Endothelial cell of umbilical vein (primary cell): ENCODE results near the gene SLC5A11. TPM values are rescaled to one million over a fixed set of nuclear protein-coding genes. Genes with fewer than 3 reads are reported as not detected.

Experiments used
- BruUV-seq: library from RNA; stranded (reverse); fragments of 400-500 nt; replicated peaks from 2 replicates; lab custom pipeline; 2021; lab: Mats Ljungman, UMichigan
- CTCF ChIA-PET: fragments of 300-600, 350-600 bp; sonication (Branson Sonifier 250); formaldehyde crosslinking; loops from one replicate; lab custom pipeline; 2021; ENCODE audit warnings: antibody characterized with exemption, inconsistent platforms; lab: Charles Lee
- POLR2A ChIA-PET: fragments of 300-600, 350-600 bp; sonication (Branson Sonifier 250); formaldehyde crosslinking; loops from one replicate; lab custom pipeline; 2021; ENCODE audit warnings: antibody characterized with exemption, inconsistent platforms; lab: Charles Lee
- DNase-seq: peaks from one replicate; pipeline ENCODE4 v3.0.0-alpha.2; 2011; ENCODE audit warnings: low read depth, low spot score
- FAIRE-seq: peaks from 2 replicates; lab custom pipeline; 2011; peaks lifted over from hg19 to GRCh38; lab: Jason Lieb, UNC
- H2AFZ ChIP-seq: 2 replicates; pipeline ENCODE4 v1.6.0; 2012; ENCODE audit warnings: low read depth, low read length, control low read depth, inconsistent platforms
- H3K27ac ChIP-seq: 2 replicates; pipeline ENCODE4 v1.5.1; 2011; ENCODE audit warnings: low read depth, mild to moderate bottlenecking, control low read depth, low read length, moderate library complexity; ENCODE audit not compliant: insufficient read depth
- H3K27me3 ChIP-seq, 2 experiments: 2 replicates each; pipeline versions ENCODE4 v1.6.0 to v1.6.1; 2011; ENCODE audit warnings: low read length in 2 of 2, mixed read lengths in 1 of 2; ENCODE audit not compliant: control insufficient read depth in 2 of 2, insufficient read depth in 2 of 2
- H3K36me3 ChIP-seq, 2 experiments: 2 replicates in 1 of 2; 3 replicates in 1 of 2; pipeline ENCODE4 v1.5.1; 2011; ENCODE audit warnings: low read length in 2 of 2, mild to moderate bottlenecking in 1 of 2, moderate library complexity in 1 of 2; ENCODE audit not compliant: control insufficient read depth in 2 of 2, insufficient read depth in 2 of 2; ENCODE audit errors: extremely low read depth in 1 of 2
- H3K4me1 ChIP-seq: 3 replicates; pipeline ENCODE4 v1.5.1; 2011; ENCODE audit warnings: mild to moderate bottlenecking, low read length; ENCODE audit not compliant: control insufficient read depth, insufficient read depth; ENCODE audit errors: extremely low read depth
- H3K4me2 ChIP-seq: 2 replicates; pipeline ENCODE4 v1.6.1; 2011; ENCODE audit warnings: low read length, control low read depth, mixed read lengths; ENCODE audit not compliant: insufficient read depth
- H3K4me3 ChIP-seq, 3 experiments: fragments of 200-600 bp in 1 of 3; sonication (generic), shearing (Covaris generic) in 1 of 3; replicated peaks in 1 of 3; 2 replicates each; pipeline ENCODE4 v1.5.1; 2011 to 2016; ENCODE audit warnings: control low read depth in 3 of 3, low read length in 3 of 3, mild to moderate bottlenecking in 2 of 3, inconsistent platforms in 1 of 3, low read depth in 1 of 3, moderate library complexity in 1 of 3; ENCODE audit not compliant: insufficient read depth in 1 of 3
- H3K79me2 ChIP-seq: 2 replicates; pipeline ENCODE4 v1.6.0; 2012; ENCODE audit warnings: low read length, inconsistent platforms; ENCODE audit not compliant: control insufficient read depth, insufficient read depth
- H3K9ac ChIP-seq: replicated peaks from 2 replicates; pipeline ENCODE3; 2011; ENCODE audit warnings: low read length, control low read depth; ENCODE audit not compliant: insufficient read depth; ENCODE audit errors: extremely low read depth
- H3K9me1 ChIP-seq: replicated peaks from 3 replicates; pipeline ENCODE4 v1.6.0; 2011; ENCODE audit warnings: mild to moderate bottlenecking, low read length; ENCODE audit not compliant: control insufficient read depth, insufficient read depth; ENCODE audit errors: extremely low read depth
- H3K9me3 ChIP-seq: replicated peaks from 2 replicates; pipeline ENCODE4 v1.5.1; 2012; ENCODE audit warnings: low read length, inconsistent platforms; ENCODE audit not compliant: control insufficient read depth, insufficient read depth
- H4K20me1 ChIP-seq: replicated peaks from 2 replicates; pipeline ENCODE3; 2011; ENCODE audit warnings: mild to moderate bottlenecking, low read length; ENCODE audit not compliant: control insufficient read depth, insufficient read depth; ENCODE audit errors: extremely low read depth
- EZH2 ChIP-seq: IDR thresholded peaks from 2 replicates; pipeline ENCODE4 v1.6.1; 2012; ENCODE audit warnings: borderline replicate concordance, low read depth, mild to moderate bottlenecking, moderate library complexity, low read length, inconsistent platforms; ENCODE audit not compliant: severe bottlenecking
- FOS ChIP-seq: IDR thresholded peaks from 2 replicates; pipeline ENCODE4 v1.6.1; 2011; ENCODE audit warnings: mild to moderate bottlenecking, low read length, moderate library complexity, borderline replicate concordance; ENCODE audit not compliant: insufficient read depth
- GATA2 ChIP-seq: IDR thresholded peaks from 2 replicates; pipeline ENCODE4 v1.7.0; 2011; ENCODE audit warnings: low read depth, mild to moderate bottlenecking, moderate library complexity, mixed read lengths, low read length; ENCODE audit not compliant: insufficient read length, insufficient read depth
- JUN ChIP-seq: IDR thresholded peaks from 2 replicates; pipeline ENCODE4 v1.6.1; 2011; ENCODE audit warnings: borderline replicate concordance, low read depth; ENCODE audit not compliant: insufficient read length, insufficient read depth
- MYC ChIP-seq: IDR thresholded peaks from one replicate; pipeline ENCODE4 v1.6.1; 2011; ENCODE audit warnings: mild to moderate bottlenecking, low read depth, low read length
- dilution Hi-C: fragments of 300-500 bp; cut with MboI; formaldehyde crosslinking; loops from one replicate; pipeline ENCODE4 v1.15.0; 2019; ENCODE audit warnings: low sequenced_read_pairs; ENCODE audit not compliant: extremely low pct_ligation_motif_present
- intact Hi-C: fragments of 100-400 bp; cut with micrococcal nuclease; formaldehyde crosslinking; loops from one replicate; pipeline ENCODE4 v1.10.0; 2022
- polyA plus RNA-seq, 4 experiments: library from polyadenylated mRNA; depleted of rRNA in 3 of 4; stranded (reverse) in 3 of 4; unstranded in 1 of 4; fragments of >200 nt; gene quantifications; 2 replicates each; pipeline versions ENCODE4 v1.2.1 to v1.2.3, GENCODE V29; 2011 to 2012; ENCODE audit warnings: missing spikeins in 1 of 4
- total RNA-seq: library from RNA; stranded (reverse); gene quantifications from 2 replicates; pipeline ENCODE4 v1.2.3, GENCODE V29; 2021
- TF ChIP-seq, protein P1 (sequence below): IDR thresholded peaks from 2 replicates; pipeline ENCODE4 v1.6.1; 2011; ENCODE audit not compliant: insufficient read depth, insufficient read length

The SLC5A11 gene
- total and polyA plus RNA-seq, 2 donors (not counting 3 experiments of a cell fraction or from before 2014, with no cell fraction given): 0.12 TPM; not detected in 1

- no peaks in the 10 kb centered on the region for H3K27me3 ChIP-seq
- no peak overlapping the region for H3K4me3 ChIP-seq
- FAIRE-seq (no peak), DNase-seq (no peak)
- H3K9ac ChIP-seq: no peak overlapping the region
- H3K27ac ChIP-seq: no peak overlapping the region
- H2AFZ ChIP-seq: no peak overlapping the region
- no peaks in the 10 kb centered on the region for H3K79me2 ChIP-seq
- no peaks in the 10 kb centered on the region for H3K9me1 ChIP-seq
- ChIA-PET POLR2A (no interaction called here), CTCF (no interaction called here)
- H3K4me1 ChIP-seq: no peaks in the 10 kb centered on the region
- dilution Hi-C loops: no loop called here
- no TSS peak for BruUV-seq
- H3K9me3 ChIP-seq: no peaks in the 10 kb centered on the region
- TF ChIP-seq JUN: no peak
- TF ChIP-seq, protein P1, sequence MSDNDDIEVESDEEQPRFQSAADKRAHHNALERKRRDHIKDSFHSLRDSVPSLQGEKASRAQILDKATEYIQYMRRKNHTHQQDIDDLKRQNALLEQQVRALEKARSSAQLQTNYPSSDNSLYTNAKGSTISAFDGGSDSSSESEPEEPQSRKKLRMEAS: no peak
- no peak for TF ChIP-seq EZH2
- TF ChIP-seq FOS: no peak
- no peaks in the 10 kb centered on the region for H4K20me1 ChIP-seq
- H3K4me2 ChIP-seq: no peak overlapping the region
- intact Hi-C loops: no loop called here
- H3K36me3 ChIP-seq: peaks cover 48 to 51% of the 10 kb centered on the region in 2 experiments
These were observed 107.5 kb downstream of the SLC5A11 start for GRCh38 chr16:24953306-24953705.

- Histone ChIP-seq H3K9me3 (no peaks in the 10 kb centered on the region), H3K4me1 (no peaks in the 10 kb centered on the region), H3K79me2 (no peaks in the 10 kb centered on the region), H4K20me1 (no peaks in the 10 kb centered on the region), H2AFZ (no peak overlapping the region), H3K9ac (no peak overlapping the region), H3K27ac (no peak overlapping the region), H3K36me3 (peaks cover 48 to 54% of the 10 kb centered on the region in 2 experiments), H3K4me3 (no peak overlapping the region), H3K9me1 (no peaks in the 10 kb centered on the region), H3K4me2 (no peak overlapping the region), H3K27me3 (no peaks in the 10 kb centered on the region)
- FAIRE-seq: no peak
- POLR2A ChIA-PET: no interaction called here
- dilution Hi-C loops (no loop called here), intact Hi-C loops (no loop called here)
- BruUV-seq: no TSS peak
- no peak for DNase-seq
- no peak for TF ChIP-seq GATA2
- TF ChIP-seq MYC: no peak
- CTCF ChIA-PET: no interaction called here
These were observed 108.0 kb downstream of the SLC5A11 start for GRCh38 chr16:24953721-24954120.
